Mammary epithelial cell (primary cell): ENCODE results near the gene KLHL18.

Experiments
- CTCF ChIP-seq, 2 donors: IDR thresholded peaks in 1 of 2; conservative IDR thresholded peaks in 1 of 2; 2 replicates each; pipeline ENCODE4 v1.5.1; 2011 to 2012; ENCODE audit warnings: inconsistent platforms in 2 of 2, low read length in 2 of 2, mild to moderate bottlenecking in 2 of 2, control low read depth in 1 of 2, low read depth in 1 of 2; ENCODE audit not compliant: insufficient read depth in 1 of 2; ENCODE audit errors: extremely low read depth in 1 of 2
- EZH2 ChIP-seq: IDR thresholded peaks from 2 replicates; pipeline ENCODE4 v1.6.1; 2012; ENCODE audit warnings: low read length, inconsistent platforms, borderline replicate concordance

GRCh38 chr3:47266709-47267489 is 15.8 kb upstream of the KLHL18 start:
- TF ChIP-seq CTCF (conservative IDR thresholded peaks at IDR 0.05 in 1 of 2, IDR thresholded peaks at IDR 0.05 in 1 of 2; ENCODE audit: extremely low read depth in 1 of 2, insufficient read depth in 1 of 2, low read depth in 1 of 2, low read length in 2 of 2): no peak
- TF ChIP-seq EZH2: no peak
